Limb (tissue), 2 donors: ENCODE results near the gene PGA4.
"Not testable (repeated sequence)": the region's sequence is repeated elsewhere in the genome, so short reads cannot be mapped to it uniquely, and the experiment has no call there.

Experiments
- DNase-seq, 2 donors: peaks; one replicate each; pipeline ENCODE4 v3.0.0-alpha.2; 2016; ENCODE audit errors: extremely low spot score in 2 of 2

Gene PGA4

DNA sequence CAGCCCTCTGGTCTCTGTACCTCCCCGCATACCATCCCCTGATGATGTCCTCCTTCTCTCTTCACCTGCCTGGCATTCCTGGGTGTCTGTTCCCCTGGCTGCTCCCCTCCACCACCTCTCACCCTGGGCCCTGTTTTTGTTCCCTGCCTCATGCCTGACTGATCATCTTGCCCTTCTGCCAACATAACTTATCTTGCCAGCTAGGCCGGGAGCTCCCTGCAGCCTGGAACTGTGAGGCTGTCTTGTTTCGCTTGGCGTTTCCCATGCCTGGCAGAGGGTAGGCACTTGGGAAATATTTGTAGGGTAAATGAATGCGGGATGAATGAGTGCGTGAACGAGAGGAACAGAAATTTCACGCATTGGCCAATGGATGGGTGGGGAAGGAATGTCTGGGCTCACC lies 27.1 kb downstream of the PGA4 start:
- not testable (repeated sequence) for DNase-seq

DNA sequence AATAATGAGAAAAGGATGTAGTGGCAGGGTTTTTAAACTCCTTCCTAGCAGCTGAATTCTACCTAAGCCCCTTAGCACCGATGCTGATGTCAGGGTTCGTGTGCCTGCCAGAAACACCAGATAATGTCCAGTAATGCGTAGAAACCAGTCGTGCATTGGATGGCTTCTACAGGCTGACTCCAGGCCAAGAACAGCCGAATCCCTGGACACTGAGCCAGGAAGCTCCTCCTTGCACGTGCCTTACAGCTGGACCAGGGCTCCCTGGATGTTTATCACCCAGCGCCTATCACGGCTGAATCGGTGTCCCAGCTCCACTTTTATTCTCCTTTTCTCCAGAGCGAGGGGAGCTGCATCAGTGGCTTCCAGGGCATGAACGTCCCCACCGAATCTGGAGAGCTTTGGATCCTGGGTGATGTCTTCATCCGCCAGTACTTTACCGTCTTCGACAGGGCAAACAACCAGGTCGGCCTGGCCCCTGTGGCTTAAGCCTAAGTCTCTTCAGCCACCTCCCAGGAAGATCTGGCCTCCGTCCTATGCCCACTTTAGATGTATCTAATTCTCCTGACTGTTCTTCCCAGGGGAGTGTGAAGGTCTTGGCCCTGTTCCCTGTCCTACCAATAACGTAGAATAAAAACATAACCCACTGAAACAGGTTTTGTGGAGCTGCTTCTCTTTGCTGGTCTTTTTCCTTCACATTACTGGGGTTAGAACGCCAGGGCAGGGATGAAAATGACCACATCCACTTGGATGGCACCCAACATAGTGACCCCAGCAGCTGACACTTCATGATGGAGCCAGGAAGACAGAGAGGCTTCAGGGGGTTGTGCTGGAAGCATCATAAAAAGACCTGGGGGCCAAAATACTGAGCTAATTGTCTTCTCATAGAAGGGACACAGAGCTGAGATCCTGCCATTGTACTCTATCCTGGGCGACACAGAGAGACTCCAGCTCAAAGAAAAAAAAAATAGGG lies 28.9 kb downstream of the PGA4 start:
- DNase-seq = peak in 1 of 2 donors; percentile 59

DNA sequence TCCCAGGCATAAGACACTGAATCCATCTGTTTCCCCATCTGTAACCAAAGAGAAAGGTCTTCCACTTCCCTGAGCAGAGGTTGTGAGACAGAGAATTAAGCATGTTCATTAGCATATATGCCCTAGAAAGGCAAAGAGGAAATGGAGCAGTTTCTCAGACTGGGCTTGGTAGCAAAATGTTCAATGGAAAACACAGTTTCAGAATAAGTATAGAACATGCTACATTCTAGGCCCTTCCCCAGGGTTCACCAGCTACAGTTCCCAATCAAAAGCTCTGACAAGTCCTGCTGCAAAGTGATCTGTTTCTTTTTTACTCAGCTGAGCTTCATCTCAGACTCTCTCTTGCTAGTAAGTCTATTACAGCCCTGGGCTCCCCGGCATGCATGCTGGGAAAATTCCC lies 30.2 kb downstream of the PGA4 start:
- DNase-seq = not testable (repeated sequence)

DNA sequence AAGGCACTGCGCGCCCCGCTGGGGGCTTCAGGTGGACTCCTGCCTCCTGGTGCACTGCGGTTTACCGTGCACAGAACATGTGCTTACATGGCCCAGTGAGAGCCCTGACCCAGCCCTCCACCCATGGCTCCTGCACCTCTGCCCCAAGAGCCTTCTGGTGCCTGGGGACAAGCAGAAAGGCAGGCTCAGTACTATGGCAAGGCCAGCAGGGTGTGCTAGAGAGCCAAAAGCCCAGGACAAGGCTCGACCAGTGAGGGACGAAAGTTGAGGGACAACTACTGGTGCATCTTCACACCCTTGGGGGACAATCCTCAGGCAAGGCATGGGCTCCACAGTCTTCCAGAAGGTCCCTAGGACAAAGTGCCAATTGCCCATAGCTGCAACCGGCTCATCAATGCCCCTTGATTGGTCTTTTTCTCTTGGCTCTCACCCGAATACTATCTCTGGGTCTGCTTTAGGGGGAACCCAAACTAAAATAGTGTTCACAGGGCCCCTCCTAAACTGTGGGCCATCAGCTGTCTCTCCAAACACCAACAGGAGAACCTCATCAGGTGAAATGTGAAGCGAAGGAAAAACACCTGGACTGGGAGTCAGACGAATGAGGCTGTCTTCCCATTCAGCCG lies 32.4 kb downstream of the PGA4 start:
- peak; percentile 13 to 49 for DNase-seq

DNA sequence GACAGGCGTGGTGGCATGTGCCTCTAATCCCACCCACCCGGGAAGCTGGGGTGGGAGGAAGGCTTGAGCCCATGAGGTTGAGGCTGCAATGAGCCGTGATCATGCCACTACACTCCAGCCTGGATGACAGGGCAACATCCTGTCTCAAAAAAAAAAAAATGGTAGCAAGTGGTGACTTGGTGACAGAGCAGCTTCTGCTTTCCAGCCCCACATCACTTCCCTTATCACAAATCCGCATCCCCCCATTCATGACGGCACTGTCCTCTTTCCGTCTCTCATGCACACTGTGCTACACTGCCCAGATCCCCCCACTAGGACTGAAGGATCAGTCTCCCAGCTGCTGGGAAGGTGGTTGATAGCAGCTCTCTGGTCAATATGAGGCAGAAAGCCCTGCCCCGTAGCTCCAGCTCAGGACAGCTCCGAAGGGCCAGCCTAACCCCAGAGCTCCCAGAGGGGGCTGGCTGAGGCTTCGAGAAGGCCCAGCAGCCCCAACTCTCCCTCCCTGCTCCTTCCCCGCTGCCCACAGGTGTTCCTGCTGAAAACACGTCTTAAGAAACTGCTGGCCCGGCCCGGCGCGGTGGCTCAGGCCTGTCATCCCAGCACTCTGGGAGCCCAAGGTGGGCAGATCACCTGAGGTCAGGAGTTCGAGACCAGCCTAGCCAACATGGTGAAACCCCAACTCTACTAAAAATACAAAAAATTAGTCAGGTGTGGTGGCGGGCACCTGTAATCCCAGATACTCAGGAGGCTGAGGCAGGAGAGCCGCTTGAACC lies 34.7 kb downstream of the PGA4 start:
- DNase-seq = no peak

DNA sequence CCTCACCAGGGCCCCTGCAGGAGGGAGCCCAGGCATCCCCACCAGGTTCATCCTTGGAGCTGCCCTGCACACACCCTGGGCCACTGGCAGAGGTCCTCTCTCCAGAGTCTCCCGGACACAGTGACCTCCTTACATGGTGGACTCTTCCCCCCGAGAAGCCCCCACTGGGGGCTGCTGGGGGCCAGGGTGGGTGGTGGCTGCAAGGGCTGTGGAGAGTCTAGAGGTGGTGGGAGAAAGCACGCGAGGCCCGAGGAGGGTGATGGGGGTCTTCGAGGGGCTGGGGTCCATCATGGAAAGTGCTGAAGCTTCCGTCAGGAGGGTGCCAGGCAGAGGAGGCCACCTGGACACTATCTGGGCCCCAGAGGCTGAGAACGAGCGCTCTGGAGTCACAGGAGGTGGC lies 36.4 kb downstream of the PGA4 start:
- no peak for DNase-seq

DNA sequence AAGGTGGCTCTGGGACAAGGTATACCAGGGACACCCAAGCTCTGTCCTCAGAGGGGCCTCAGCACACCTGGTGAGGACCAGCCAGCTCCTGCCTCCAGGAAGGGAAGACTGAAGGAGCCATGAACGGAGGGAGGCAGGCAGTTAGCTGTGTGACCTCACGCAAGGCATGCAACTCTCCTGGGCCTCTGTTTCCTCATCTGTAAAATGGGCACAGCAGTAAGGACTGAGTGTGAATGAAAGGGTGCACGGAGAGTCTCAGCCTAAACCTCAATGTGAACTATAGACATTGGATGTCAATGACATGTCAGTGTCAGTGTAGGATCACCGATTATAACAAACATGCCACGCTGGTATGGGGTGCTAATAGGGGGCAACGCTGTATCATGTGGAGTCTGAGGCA lies 37.2 kb downstream of the PGA4 start:
- no peak for DNase-seq

DNA sequence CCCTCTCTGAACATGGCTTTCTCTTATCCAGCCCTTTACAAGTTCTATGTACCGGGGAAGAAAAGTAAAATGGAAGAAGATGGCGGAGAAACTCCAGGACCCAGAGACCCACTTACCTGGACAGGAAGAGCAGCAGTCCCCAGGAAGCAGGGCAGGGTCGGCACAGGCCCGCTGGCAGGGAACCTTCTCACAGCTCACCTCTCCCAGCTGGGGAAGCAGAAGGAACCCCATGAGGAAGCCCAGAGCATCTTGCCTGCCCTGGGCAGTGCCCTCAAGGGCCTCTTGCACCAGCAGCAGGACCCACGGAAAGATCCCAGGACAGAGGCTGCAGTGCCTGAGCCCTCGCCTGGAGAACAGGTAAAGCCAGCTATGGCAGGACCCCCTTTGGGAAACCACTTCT lies 42.2 kb downstream of the PGA4 start:
- DNase-seq = no peak

DNA sequence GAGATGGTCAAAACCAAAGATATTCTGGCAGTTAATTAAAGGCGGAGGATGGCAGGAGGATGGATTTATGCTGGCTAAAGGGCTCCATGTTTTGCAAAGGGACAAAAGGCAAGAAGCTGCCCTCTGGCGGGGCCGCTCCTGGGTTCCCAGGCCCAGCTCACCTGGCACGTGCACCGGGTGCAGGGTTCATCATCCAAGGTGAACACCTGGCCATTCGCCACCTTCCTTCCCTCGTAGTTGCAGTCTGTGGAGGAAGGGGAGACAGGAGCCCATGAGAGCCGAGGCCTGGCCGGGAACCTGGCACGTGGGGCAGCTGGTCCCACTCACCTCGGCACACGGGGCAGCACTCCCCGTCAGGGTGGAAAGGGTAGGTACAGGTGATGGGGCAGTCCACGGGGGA lies 42.6 kb downstream of the PGA4 start:
- DNase-seq = no peak

DNA sequence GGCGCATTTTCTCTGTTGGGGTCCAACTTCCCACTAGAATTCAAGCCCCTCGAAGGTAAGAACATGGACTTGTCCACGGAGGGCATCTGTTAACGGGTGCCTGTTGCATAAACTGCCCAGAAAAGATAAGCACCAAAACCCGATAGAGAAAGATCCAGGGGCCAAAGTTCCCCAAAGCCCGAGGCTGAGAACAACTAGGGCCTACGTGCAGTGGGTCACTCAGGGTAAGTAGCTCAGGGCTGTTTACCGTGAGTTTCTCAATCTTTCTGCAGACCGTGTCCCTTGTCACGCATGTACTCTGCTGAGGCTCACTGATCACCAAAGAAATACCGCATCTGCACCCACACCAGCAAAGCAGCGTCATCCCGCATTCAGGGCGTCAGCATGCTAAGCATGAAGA lies 43.2 kb downstream of the PGA4 start:
- DNase-seq = no peak

DNA sequence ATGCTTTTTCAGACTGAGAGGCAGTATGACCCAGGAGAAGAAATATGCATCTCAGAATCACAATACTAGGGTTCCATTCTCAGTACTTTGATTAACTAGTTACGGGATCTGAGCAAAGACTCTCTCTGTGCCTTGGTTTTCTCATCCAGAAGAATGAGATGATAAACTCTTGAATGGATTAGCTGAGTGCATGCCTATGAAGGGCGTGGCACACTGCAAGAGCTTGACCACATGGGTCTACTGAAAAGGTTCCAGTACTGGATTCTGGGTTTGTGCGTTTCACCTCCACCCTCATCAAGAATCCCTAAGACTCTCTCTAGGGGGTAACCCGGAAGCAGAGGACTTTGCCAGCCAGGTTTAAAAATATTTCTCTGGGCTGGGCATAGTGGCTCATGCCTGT lies 44.5 kb downstream of the PGA4 start:
- no peak for DNase-seq

DNA sequence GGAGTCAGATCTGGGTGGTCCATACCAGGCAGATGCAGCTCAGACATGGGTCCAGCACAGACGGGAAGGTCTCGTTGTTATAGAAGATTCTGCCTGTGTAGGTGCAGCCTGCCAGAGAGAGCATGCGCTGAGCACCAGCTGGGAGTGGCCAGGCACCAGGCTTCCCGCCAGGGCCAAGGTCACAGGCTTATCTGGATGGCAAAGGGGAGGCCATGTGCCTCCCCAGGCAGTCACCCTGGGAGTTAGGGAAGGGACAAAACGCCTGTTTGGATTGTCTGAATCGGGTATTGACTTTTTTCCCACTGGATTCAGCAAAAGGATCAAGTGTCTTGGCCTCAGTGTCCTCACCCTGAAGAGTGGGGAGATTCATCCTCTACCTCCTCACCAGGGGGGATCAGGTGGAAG lies 45.3 kb downstream of the PGA4 start:
- no peak for DNase-seq

DNA sequence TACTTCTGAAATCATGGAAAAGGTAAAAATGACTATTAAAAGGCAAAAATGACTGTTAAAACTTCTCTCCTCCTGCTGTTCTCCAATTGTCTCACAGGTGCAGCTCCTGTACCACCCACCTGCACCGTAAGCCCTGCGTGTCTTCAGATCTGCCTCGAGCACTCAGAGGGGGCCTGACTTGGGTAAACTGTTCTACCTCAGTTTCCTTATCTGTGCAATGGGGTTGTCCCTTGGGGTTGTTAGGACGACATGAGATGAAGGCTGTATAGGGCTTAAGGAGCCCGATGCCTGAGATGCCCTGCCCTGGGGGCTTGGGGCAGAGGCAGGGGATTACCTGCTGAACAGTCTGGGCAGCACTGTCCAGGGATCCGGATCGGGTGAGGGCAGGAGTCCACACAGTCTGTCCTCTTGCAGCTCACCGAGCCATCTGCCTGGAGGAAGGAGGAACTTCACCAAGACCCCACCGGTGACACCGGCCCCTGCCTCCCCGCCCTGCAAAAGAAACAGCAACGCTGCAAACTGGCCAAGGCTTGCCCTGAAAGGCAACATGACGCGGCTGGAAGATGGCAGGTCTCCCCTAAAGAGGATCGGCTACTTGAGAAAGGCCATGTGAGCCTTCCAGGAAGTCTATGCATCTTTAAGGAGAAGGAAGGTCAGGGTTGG lies 46.6 kb downstream of the PGA4 start:
- DNase-seq = no peak

DNA sequence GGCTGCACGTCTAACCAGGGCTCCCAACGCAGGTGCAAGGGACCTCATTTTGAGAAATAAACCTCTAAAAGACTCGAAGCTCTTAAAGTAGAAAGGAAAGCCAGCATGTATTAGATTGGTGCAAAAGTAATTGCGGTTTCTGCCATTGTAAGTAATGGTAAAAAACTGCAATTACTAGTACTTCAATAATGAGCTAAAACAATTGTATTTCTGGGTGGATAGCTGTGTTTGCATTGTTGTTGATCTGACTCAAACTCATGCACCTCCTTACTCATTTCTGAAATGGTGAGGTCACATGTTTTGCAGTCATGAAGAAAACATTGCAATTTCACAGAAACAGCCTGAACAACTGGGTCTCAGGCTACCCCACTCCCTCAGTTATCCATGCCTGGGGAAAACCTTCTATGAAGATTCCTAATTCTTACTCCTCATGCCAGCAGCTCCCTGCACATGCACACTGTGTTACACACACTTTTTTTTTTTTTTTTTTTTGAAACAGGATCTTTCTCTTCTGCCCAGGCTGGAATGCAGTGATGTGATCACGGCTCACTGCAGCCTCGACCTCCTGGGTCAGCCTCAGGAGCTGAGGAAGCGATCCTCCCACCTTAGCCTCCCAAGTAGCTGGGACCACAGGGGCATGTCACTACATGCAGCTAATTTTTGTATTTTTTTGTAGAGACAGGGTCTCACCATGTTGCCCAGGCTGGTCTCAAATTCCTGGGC lies 48.4 kb downstream of the PGA4 start:
- no peak for DNase-seq

DNA sequence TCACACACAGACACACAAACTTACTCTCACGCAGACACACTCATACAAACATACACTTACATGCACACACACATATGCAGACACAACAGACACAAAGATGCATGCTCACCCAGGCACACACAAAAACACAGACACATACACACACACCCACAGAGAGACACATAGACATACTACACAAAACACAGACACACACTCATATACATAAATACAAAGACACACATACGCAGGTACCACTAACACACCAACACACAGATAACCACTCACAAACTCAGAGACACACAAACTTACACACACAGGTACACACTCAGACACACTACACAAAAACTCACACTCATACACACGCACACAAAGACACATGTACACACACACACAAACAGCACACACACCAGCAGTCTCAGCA lies 50.6 kb downstream of the PGA4 start:
- DNase-seq = no peak

DNA sequence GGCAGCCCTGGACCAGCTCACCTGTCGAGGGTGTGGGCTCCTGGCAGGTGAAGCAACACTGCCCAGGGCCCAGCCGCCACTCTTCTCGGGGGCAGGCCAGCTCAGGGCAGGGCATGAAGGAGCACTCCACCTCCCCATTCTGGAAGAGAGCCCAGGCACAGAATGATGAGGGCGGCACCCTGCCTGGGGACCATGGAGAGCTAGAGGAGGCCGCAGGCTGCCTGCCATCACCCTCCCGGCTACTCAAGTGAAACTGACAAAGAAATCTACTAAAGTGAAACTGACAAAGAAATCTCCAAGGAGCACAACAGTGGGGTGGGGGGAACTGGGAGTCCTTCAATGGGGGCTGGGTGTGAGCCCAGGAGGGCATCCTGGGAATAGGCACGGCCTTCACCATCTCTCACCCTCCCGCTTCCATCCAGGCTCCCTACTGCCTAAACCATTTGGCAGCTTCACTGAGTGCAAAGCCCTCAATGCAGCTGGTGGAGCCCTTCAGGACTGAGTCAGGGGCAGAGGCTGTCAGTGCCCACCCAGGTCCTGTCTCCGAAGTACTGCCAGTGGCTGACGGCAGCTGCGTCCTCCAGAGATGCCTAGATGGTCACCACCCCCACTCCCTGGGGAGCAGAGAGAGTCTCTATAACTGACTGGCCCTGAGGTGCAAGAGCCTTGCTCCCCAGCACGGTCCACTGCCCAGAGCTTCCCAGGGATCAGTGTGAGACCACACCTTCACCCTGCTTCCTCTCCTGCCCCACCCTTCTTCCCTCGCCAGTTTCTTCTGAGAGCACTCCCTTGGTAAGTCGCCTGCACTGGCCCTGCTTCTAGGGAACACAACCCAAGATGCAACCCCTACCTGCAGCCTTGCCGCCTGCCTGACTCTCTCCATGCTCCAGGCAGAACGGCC lies 51.3 kb downstream of the PGA4 start:
- no peak for DNase-seq

DNA sequence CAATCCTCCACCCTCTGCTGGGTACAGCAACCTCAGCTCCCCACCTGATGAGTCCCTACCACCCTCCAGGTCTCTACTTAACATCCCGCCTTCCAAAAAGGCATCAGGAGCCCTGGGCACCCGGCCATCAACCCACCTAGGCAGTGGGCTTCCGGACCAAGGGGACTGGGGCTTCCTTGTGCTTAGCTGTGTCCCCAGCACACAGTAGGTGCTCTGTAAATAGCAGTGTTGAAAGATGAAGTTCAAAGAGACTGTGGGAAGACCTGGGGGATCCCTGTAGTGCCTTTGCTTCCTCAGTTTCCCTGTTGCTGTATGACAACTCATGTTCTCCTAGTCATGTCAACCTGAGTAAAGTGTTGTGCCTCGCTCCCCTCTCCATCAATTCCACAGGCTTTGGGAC lies 51.9 kb downstream of the PGA4 start:
- DNase-seq = no peak

DNA sequence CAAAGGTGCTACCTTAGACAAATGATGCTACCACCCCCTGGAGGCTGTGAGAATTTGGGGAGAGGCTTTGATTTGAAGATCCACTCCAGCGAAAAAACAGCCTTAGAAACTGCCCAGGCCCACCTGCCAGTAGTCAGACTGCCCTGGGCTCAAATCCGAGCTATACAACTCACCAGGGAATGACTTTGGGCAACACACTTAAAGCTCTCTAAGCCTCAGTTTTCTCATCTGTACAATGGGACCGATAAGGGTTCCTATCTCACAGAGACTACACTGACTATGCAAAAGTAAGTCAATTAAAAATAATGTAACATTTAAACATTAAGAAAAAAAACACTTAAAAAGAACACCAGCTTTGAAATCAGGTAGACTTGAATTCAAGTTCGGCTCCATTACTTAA lies 53.0 kb downstream of the PGA4 start:
- no peak for DNase-seq

DNA sequence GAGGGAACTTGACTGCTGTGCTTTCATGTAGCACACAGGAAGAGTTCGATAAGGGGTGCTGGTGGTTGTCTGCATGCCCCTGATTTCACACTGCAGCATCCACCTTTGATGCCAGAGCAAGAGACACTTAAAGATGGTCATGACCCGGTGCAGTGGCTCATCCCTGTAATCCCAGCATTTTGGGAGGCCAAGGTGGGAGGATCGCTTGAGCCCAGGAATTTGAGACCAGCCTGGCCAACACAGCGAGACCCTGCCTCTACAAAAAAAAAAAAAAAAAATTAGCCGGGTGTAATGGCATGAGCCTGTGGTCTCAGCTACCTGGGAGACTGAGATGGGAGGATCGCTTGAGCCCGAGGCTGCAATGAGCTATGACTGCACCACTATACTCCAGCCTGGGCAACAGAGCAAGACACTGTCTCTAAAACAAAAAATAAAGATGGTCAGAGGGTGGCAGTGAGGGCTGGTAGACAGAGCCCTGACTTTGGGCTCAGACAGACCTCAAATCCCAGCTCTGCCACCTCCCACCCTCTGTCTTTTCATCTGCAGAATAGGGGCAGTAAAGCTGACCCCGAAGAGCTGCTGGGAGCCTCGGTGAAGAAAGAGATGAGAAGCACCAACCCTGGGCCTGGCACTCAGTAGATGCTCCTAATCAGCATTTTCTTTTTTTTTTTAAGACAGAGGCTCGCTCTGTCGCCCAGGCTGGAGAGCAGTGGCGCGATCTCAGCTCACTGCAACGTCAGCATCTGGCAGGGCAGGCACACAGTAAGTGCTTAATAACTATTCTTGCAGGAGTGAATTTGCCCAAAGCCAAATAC lies 55.2 kb downstream of the PGA4 start:
- no peak for DNase-seq
